Measurements from ENCODE around the gene TMC4. TPM values are rescaled to one million over a fixed set of nuclear protein-coding genes. Genes with fewer than 3 reads are reported as not detected.
"Not testable (repeated sequence)": the region's sequence is repeated elsewhere in the genome, so short reads cannot be mapped to it uniquely, and the experiment has no call there.

The TMC4 gene
- total and polyA plus RNA-seq, 2 donors from 2014 or later, result 64.6 to 98.9 TPM

DNA sequence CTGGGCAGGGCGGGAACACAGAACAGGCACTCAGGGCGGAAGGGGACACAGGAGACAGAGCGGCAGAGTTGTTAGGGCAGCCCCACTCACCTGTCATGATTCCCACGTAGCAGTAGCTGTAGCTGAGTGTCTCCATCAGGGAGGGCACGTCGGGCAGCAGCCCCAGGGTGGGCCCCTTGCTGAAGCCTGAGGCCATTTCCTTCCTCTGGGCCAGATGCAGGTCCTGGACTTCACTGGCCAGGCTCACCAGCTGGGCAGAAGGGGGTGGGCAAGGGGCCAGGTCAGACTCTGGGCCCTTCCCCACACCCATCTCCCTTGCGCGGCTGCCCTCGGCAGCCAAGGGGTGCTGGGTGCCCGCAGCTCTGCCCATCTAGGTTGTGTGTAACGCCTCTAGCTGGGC, 10.5 kb upstream of the TMC4 start:
- no peak overlapping the region for H3K9ac ChIP-seq (ENCODE audit: low read length in 3 of 3)
- intact Hi-C loops (cut with DNase I), result no loop called here
- DNase-seq (peak in 1 of 5 donors; percentile 72), FAIRE-seq (no peak)
- no peak for TF ChIP-seq CTCF (IDR thresholded peaks at IDR 0.05; ENCODE audit: borderline replicate concordance, extremely low read depth, insufficient read depth)
- H3K27me3 ChIP-seq (ENCODE audit: control insufficient read depth, insufficient read depth, low read length), result no peaks in the 10 kb centered on the region
- no peak overlapping the region for H3K4me3 ChIP-seq (ENCODE audit: low read length in 3 of 3)
- no peaks in the 10 kb centered on the region for H3K9me3 ChIP-seq (ENCODE audit: control insufficient read depth in 2 of 3, insufficient read depth in 1 of 3, low read length in 3 of 3)
- H3K36me3 ChIP-seq (ENCODE audit: control insufficient read depth in 2 of 3, insufficient read depth in 3 of 3, low read length in 3 of 3), result peaks cover 0 to 2% (median 0%) of the 10 kb centered on the region in 3 donors
- peaks cover 0 to 9% (median 4%) of the 10 kb centered on the region in 3 donors for H3K4me1 ChIP-seq (ENCODE audit: control insufficient read depth in 2 of 3, insufficient read depth in 2 of 3, low read depth in 1 of 3, low read length in 3 of 3)
- no peak overlapping the region for H3K27ac ChIP-seq (ENCODE audit: low read depth in 2 of 2, low read length in 2 of 2)

DNA sequence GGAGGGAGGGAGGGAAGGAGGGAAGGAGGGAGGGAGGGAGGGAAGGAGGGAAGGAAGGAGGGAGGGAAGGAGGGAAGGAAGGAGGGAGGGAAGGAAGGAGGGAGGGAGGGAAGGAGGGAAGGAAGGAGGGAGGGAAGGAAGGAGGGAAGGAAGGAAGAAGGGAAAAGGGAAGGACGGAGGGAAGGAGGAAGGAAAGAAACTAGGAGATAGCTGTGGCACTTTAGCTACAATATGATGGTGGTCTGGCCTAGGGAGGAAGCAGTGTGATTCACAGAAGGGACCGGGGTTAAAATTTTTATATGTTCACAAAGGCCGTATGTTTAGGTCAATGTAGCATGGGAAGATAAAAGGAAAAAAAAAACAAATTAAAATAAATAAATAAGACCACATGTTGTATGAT, 8.9 kb upstream of the TMC4 start:
- H3K27me3 ChIP-seq (ENCODE audit: control insufficient read depth, insufficient read depth, low read length); H3K36me3 ChIP-seq (ENCODE audit: control insufficient read depth in 2 of 3, insufficient read depth in 3 of 3, low read length in 3 of 3); H3K9me3 ChIP-seq (ENCODE audit: control insufficient read depth in 2 of 3, insufficient read depth in 1 of 3, low read length in 3 of 3); H3K4me1 ChIP-seq (ENCODE audit: control insufficient read depth in 2 of 3, insufficient read depth in 2 of 3, low read depth in 1 of 3, low read length in 3 of 3); DNase-seq; H3K4me3 ChIP-seq (ENCODE audit: low read length in 3 of 3); H3K27ac ChIP-seq (ENCODE audit: low read depth in 2 of 2, low read length in 2 of 2); intact Hi-C loops (cut with DNase I); FAIRE-seq; H3K9ac ChIP-seq (ENCODE audit: low read length in 3 of 3): not testable (repeated sequence)

DNA sequence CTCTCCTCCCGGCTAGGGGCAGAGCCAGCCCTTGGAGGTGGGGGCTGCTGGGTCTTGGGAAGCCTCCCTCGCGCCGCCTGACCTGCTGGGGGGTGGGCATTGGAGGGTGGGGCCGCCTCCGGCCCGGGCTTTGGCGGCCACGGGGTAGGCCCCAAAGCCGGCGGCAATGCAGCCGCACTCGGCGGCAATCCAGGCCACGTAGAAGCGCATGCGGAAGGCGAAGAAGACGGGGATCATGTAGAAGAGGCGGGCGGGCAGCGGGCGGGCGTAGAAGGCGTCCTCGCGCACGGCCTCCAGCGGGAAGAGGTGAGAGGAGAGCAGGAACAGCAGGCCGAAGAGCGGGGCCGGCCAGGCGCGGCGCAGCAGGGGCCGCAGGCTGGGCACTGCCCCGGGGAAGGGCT, 7.7 kb upstream of the TMC4 start:
- H3K9ac ChIP-seq (ENCODE audit: low read length in 3 of 3), result no peak overlapping the region
- no peak for FAIRE-seq
- intact Hi-C loops (cut with DNase I), result no loop called here
- no peak overlapping the region for H3K27ac ChIP-seq (ENCODE audit: low read depth in 2 of 2, low read length in 2 of 2)
- peak in 1 of 5 donors; percentile 74 for DNase-seq
- H3K36me3 ChIP-seq (ENCODE audit: control insufficient read depth in 2 of 3, insufficient read depth in 3 of 3, low read length in 3 of 3), result no peaks in the 10 kb centered on the region
- H3K4me3 ChIP-seq (ENCODE audit: low read length in 3 of 3), result no peak overlapping the region
- peaks cover 0 to 4% (median 0%) of the 10 kb centered on the region in 3 donors for H3K4me1 ChIP-seq (ENCODE audit: control insufficient read depth in 2 of 3, insufficient read depth in 2 of 3, low read depth in 1 of 3, low read length in 3 of 3)
- TF ChIP-seq CTCF (IDR thresholded peaks at IDR 0.05; ENCODE audit: borderline replicate concordance, extremely low read depth, insufficient read depth), result no peak
- no peaks in the 10 kb centered on the region for H3K27me3 ChIP-seq (ENCODE audit: control insufficient read depth, insufficient read depth, low read length)
- H3K9me3 ChIP-seq (ENCODE audit: control insufficient read depth in 2 of 3, insufficient read depth in 1 of 3, low read length in 3 of 3), result no peaks in the 10 kb centered on the region

DNA sequence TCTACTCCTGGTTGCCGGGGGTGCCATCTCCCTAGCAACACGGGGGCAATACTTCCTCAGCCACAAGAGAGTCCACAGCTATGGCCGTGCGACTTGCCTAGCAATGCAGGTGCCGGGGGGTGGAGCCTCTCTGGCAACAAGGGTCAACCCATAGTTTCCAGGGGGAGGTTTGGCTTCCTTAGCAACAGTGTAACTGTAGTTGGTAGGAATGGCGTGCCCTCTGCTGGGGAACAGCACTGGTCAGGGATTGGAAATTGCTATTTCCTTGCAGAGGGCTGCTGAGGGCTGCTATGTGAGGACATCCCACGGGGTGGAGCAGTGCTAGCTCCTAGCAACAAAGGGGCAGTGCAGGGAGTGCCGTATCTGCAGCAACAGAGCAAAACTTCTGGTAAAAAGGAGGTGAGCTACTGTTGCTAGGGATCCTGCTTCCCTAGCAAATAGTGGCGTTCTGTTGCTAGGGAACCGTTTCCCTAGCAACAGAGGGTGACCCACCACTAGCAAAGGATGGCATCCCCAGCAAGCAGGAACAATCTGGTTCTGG, 7.0 kb upstream of the TMC4 start:
- intact Hi-C loops (cut with DNase I), result loop anchor here (10.0 kb wide), 1 partner anchor 55 kb away; no protein-coding TSS in a partner anchor

More for the DNA sequence above, 7.0 kb upstream of the TMC4 start:
- DNase-seq, result peak; percentile 84 to 95 (median 94)
- Histone ChIP-seq H3K27ac (ENCODE audit: low read depth in 2 of 2, low read length in 2 of 2) (no peak overlapping the region), H3K4me1 (ENCODE audit: control insufficient read depth in 2 of 3, insufficient read depth in 2 of 3, low read depth in 1 of 3, low read length in 3 of 3) (peaks cover 0 to 4% (median 0%) of the 10 kb centered on the region in 3 donors), H3K9ac (ENCODE audit: low read length in 3 of 3) (no peak overlapping the region), H3K9me3 (ENCODE audit: control insufficient read depth in 2 of 3, insufficient read depth in 1 of 3, low read length in 3 of 3) (no peaks in the 10 kb centered on the region), H3K36me3 (ENCODE audit: control insufficient read depth in 2 of 3, insufficient read depth in 3 of 3, low read length in 3 of 3) (no peaks in the 10 kb centered on the region), H3K4me3 (ENCODE audit: low read length in 3 of 3) (no peak overlapping the region), H3K27me3 (ENCODE audit: control insufficient read depth, insufficient read depth, low read length) (no peaks in the 10 kb centered on the region)
- peak; percentile 37 for TF ChIP-seq CTCF (IDR thresholded peaks at IDR 0.05; ENCODE audit: borderline replicate concordance, extremely low read depth, insufficient read depth)
- FAIRE-seq, result no peak
